IPS-15b (cell line): ENCODE data around the gene ASB2.

ENCODE experiments used
- H3K27me3 ChIP-seq: one replicate; pipeline ENCODE4 v1.6.1; 2013; ENCODE audit warnings: low read length; ENCODE audit not compliant: control insufficient read depth, insufficient read depth
- H3K36me3 ChIP-seq: one replicate; pipeline ENCODE4 v1.6.1; 2013; ENCODE audit warnings: low read length; ENCODE audit not compliant: control insufficient read depth, insufficient read depth
- H3K4me1 ChIP-seq: one replicate; pipeline ENCODE4 v1.6.1; 2013; ENCODE audit warnings: mild to moderate bottlenecking, low read length; ENCODE audit not compliant: control insufficient read depth, insufficient read depth
- H3K4me3 ChIP-seq: one replicate; pipeline ENCODE4 v1.5.1; 2013; ENCODE audit warnings: low read depth, low read length
- H3K9ac ChIP-seq: one replicate; pipeline ENCODE4 v1.6.1; 2013; ENCODE audit warnings: low read depth, mild to moderate bottlenecking, low read length
- H3K9me3 ChIP-seq: one replicate; pipeline ENCODE4 v1.6.1; 2013; ENCODE audit warnings: mild to moderate bottlenecking, low read length; ENCODE audit not compliant: control insufficient read depth, insufficient read depth

The ASB2 gene

DNA sequence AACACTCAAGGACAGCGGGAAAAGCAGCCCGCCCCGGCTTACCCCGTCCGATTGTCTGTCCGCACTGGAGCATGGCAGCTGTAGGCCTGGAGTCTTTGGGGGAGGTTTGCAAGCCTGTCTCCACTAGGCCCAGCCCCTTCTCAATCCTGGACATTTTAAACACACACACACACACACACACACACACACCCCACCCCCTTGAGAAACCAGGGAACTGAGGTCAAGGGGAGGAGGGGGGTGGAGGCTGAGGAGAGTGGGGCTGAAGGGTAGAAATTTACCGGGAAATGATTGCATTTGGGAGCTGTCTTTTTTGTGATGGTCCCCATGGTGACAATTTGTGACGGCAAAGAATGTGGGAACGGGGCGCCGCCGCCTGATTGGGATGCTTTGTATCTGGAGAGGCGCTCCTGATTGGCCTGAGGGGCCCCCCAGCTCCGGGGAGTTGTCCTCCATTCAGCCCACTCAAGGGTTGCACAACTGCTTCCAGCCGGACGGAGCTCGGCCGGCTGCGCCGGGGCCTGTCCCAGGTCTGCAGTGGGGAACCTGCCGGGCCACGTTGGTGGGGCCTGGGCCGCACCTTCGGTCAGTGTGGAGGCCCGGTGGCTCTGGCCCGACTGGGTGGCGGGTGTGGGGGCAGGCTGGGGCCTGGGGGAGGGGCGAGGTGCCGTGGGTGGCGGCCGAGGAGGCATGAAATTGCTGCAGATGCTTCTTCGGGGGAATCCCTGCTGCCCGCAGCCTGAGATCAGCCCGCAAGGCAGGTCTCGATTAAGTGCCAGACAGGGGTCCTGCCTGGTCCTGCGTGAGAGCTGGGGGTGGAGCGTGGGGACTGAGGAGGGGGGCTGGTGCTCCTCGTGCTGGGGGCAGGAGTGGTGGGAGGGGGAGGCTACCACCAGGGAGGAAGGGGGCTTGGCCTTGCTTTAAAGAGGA is 49.2 kb downstream of the ASB2 start, which contains the start of gene FAM181A:
Gene FAM181A (plus strand): TSS at position 472 of the 927 bp plus-strand sequence. CDS start 942 bp downstream, outside the sequence.
- H3K9ac ChIP-seq: no peak within 1 kb of the TSS
- H3K4me1 ChIP-seq: no peaks in the 10 kb centered on the region
- H3K36me3 ChIP-seq: no peaks in the 10 kb centered on the region
- no peaks in the 10 kb centered on the region for H3K9me3 ChIP-seq
- H3K4me3 ChIP-seq: no peak within 1 kb of the TSS
- no peaks in the 10 kb centered on the region for H3K27me3 ChIP-seq

DNA sequence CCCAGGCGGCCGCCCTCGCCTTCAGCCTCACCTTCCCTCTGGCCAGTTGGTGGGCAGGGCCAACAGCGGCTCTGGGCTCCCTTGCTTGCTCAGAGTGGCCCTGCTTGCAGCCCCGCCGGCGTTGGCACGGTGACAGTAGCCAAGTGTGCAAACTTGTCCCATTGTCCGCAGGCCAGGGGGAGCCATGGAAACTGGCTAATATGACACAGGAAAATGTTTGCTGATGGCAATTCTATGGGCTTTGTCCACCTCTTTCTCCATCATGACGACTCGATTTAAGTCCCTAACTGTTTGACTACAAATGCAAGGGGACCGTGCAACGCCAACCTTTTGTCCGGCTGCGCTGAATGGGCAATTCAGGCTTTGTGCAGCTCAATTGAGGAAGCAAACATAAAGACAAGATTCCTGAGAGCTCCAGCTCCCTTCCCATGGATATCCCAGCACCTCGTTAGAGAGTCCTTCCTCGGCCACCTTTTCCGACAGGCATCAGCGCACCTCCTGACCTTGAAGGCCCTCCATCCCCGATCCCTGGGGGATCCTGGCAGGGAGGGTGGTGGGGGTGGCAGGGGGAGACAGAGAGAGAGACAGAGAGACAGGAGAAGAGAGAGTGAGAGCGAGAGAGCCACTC is 50.0 kb downstream of the ASB2 start:
- H3K27me3 ChIP-seq: no peaks in the 10 kb centered on the region
- H3K4me1 ChIP-seq: no peaks in the 10 kb centered on the region
- H3K36me3 ChIP-seq: no peaks in the 10 kb centered on the region
- no peak overlapping the region for H3K4me3 ChIP-seq
- no peak overlapping the region for H3K9ac ChIP-seq
- no peaks in the 10 kb centered on the region for H3K9me3 ChIP-seq

- no peaks in the 10 kb centered on the region for H3K9me3 ChIP-seq
- H3K4me1 ChIP-seq: no peaks in the 10 kb centered on the region
- no peak overlapping the region for H3K4me3 ChIP-seq
- no peak overlapping the region for H3K9ac ChIP-seq
- no peaks in the 10 kb centered on the region for H3K36me3 ChIP-seq
- H3K27me3 ChIP-seq: no peaks in the 10 kb centered on the region
Measured at GRCh38 chr14:93925374-93925895, 50.9 kb downstream of the ASB2 start.

DNA sequence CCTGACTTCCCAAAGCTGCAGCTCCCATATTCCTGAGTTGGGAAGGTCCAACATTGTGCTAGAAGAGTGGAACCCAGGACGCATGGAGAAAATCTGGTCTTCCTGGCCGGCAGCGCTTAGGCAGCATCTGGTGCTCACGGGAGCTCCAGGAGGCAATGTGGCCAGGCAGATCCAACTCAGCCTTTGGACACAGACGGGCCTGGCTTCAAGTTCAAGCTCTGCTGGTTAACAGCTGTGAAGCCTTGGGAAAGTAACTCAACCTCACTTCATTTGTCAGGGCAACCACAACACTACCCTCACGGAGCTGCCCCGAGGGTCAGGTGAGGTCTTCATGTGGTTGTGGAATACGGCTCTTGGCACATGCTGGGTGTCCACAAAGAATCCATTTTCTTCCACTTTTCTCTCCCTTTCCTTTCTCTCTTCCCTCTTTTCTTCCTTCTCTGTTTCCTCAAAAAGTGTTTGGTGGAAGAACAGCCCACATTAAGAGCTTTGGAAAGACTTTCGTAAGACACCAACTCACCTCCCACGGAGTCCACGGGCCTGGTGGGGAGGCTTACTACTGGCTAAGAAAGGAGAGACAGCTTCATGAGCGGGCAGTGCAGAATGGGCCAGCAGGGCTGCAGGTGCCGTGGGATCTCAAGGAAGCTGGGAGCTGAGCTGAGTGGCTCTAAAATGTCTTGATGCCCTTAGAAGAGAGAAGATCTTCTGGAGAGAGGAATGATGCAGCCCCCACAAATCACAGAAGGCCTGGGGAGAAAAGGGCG is 51.6 kb downstream of the ASB2 start:
- H3K4me1 ChIP-seq: no peaks in the 10 kb centered on the region
- H3K4me3 ChIP-seq: no peak overlapping the region
- H3K36me3 ChIP-seq: no peaks in the 10 kb centered on the region
- no peaks in the 10 kb centered on the region for H3K9me3 ChIP-seq
- no peak overlapping the region for H3K9ac ChIP-seq
- H3K27me3 ChIP-seq: no peaks in the 10 kb centered on the region

- Histone ChIP-seq H3K36me3 (no peaks in the 10 kb centered on the region), H3K4me1 (no peaks in the 10 kb centered on the region), H3K9me3 (no peaks in the 10 kb centered on the region), H3K27me3 (no peaks in the 10 kb centered on the region), H3K4me3 (no peak overlapping the region), H3K9ac (no peak overlapping the region)
Measured at GRCh38 chr14:93923626-93924025, 52.7 kb downstream of the ASB2 start.

- Histone ChIP-seq H3K4me1 (no peaks in the 10 kb centered on the region), H3K4me3 (no peak overlapping the region), H3K9me3 (no peaks in the 10 kb centered on the region), H3K9ac (no peak overlapping the region), H3K27me3 (no peaks in the 10 kb centered on the region), H3K36me3 (no peaks in the 10 kb centered on the region)
Measured at GRCh38 chr14:93921001-93921806, 55.2 kb downstream of the ASB2 start.

- Histone ChIP-seq H3K27me3 (no peaks in the 10 kb centered on the region), H3K36me3 (no peaks in the 10 kb centered on the region), H3K4me3 (no peak overlapping the region), H3K4me1 (no peaks in the 10 kb centered on the region), H3K9me3 (no peaks in the 10 kb centered on the region), H3K9ac (no peak overlapping the region)
Measured at GRCh38 chr14:93917141-93917540, 59.2 kb downstream of the ASB2 start.

- H3K9ac ChIP-seq: no peak overlapping the region
- H3K27me3 ChIP-seq: no peaks in the 10 kb centered on the region
- H3K9me3 ChIP-seq: no peaks in the 10 kb centered on the region
- H3K4me1 ChIP-seq: no peaks in the 10 kb centered on the region
- H3K4me3 ChIP-seq: no peak overlapping the region
- H3K36me3 ChIP-seq: no peaks in the 10 kb centered on the region
Measured at GRCh38 chr14:93916498-93916897, 59.9 kb downstream of the ASB2 start.

DNA sequence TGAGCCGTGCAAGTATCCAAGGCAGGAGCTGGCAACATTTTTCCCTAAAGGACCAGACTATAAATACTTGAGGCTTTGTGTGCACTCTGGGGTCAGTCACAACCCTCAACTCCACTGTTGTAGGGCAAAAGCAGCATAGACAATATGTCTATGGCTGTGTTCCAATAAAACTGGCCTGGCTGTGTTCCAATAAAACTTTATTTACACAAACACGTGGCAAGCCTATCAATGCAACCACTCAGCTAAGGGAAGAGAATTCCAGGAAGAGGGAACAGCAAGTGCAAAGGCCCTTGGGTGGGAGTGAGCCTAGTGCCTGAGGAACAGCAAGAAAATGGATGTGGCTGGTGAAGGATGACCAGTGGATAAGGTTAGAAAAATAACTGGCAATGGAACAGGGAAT is 60.6 kb downstream of the ASB2 start:
- no peaks in the 10 kb centered on the region for H3K9me3 ChIP-seq
- no peaks in the 10 kb centered on the region for H3K27me3 ChIP-seq
- H3K4me3 ChIP-seq: no peak overlapping the region
- H3K36me3 ChIP-seq: no peaks in the 10 kb centered on the region
- H3K4me1 ChIP-seq: no peaks in the 10 kb centered on the region
- no peak overlapping the region for H3K9ac ChIP-seq

DNA sequence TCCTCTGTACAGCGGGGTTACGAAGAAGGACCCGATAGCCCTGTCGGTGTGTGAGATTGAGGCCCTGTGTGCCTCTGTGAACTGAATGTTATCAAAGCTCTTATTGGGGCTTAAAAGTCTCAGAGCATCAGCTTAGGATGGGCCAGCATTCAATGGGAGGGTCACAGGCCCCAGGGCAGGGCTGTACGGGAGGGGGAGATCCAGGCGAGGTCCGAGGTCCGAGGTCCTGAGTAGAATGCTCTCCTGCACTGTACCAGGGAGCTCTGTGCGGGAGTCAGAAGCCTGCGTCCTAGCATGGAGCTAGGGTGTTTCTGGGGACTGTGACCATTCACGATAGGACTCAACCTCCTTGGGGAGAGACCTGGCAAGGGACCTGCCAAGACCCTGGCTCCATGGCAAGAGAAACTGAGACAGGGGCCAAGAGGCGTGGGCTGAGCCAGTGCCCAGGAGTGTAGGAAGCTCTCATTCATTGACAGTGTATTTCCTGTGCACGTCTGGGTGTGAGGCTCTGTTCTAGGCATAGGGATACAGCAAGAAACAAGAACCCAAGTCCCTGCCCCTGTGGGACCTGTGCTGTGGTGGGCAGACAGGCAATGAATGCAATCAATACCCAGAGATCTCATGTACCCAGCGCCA is 61.2 kb downstream of the ASB2 start:
- Histone ChIP-seq H3K4me1 (no peaks in the 10 kb centered on the region), H3K27me3 (no peaks in the 10 kb centered on the region), H3K9ac (no peak overlapping the region), H3K9me3 (no peaks in the 10 kb centered on the region), H3K4me3 (no peak overlapping the region), H3K36me3 (no peaks in the 10 kb centered on the region)
